SW 1271 (cell line): Measurements from ENCODE around the gene SVBP.

ENCODE experiments used
- DNase-seq, 2 experiments: peaks; one replicate each; lab custom pipeline; 2025; lab: John Stamatoyannopoulos, UW

Gene SVBP

DNA sequence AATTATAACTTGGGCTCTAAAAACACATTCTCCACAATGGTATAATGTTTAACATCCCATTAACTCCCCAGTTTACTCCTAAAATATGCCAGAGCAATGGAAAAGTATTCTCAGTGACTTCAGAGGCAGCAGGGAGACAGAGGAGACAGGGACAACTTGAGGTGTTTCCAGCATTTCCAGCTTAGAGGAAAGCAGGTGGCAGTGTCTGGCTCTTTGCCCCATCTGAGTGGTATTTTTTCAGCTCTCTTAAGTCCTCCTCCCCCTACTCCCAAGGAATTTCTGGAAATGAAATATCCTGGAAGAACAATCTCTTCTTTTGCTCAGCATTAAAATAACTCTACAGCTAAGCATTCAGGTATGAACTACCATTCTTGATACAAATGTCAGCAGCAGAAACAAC is 11.0 kb downstream of the SVBP start:
- DNase-seq = no peak

DNA sequence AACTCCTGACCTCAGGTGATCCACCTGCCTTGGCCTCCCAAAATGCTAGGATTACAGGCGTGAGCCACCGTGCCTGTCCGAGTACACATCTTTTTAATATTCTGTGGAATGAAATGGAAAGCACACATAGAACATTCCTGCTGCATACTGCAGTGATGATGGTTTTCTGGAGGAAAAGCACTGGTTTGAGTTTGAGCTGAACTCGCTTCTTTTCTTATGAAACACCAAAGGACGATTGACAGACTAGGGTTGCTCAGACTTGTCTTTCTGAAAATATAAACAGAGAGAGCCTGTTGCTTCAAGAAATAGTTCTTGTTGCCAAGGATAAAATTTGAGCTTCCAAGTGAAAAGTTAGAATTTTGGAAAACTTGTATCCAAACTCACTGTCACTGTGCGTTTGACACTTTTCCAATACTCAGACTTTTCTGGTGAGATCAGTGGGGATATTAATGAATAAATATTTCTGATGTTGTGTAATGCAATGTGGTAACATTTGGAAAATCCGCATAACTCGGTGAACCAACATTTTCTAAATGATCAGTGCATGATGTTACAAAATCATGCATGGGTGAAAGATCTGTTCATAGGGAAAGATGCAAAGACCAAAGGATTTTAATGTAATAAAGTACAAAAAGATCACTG is 15.2 kb downstream of the SVBP start:
- DNase-seq = no peak

DNA sequence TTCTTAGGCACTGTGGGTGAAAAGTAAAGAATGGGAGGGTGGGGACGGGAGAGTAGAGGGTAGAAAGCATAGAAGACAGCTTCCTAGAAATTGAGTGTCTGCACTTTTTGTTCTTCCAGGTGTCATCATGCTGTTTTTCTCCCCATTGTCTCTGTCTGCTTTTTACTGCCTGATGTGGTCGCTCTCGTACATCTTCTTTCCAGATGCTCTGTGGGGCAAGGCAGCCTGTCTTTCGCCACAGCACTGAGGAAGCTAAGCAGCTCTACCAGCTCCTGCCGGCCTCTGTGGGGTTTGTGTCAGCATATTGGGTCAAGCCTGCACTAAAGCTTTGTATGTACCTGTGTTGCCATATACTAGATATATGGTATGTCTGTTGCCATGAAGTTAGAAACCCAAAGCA is 19.2 kb downstream of the SVBP start:
- no peak for DNase-seq

DNA sequence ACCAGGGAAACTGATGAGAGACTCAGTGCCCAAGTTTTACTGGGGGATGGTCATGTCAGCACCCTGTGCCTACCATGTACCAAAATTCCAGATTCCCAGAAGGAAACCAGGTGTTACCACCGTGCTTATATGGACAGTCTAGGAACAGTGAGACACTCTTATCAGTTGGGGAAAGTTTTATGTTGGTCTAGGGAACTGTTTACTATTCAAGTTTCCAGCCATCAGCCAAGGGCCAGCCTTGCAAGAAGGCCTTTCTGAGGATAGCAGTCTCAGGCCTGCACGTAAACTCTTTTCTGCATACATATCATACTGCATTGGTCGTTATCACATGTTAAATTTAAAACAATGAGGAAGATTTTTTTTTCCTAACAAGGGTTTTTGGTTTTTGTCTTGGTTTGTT is 19.8 kb downstream of the SVBP start:
- DNase-seq = no peak

DNA sequence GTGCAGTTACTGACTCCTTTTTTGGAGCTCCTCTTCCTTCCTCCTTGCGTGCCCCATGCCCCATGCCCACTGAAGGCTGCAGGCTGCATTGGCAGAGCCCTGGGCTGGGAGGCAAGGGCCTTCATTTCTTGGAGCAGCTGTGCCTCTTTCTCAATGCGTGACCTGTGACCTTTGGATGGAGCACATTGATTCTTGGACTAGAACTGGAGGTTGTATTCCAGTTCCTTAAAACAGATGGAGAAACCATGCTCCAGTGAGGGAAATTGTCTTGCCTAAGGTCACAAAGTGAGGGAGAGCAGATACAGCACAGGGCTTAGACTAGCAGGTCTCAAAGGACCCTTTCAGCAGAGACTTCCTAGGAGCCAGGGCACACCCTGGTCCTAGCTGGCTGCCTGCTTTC is 23.4 kb downstream of the SVBP start:
- no peak for DNase-seq

DNA sequence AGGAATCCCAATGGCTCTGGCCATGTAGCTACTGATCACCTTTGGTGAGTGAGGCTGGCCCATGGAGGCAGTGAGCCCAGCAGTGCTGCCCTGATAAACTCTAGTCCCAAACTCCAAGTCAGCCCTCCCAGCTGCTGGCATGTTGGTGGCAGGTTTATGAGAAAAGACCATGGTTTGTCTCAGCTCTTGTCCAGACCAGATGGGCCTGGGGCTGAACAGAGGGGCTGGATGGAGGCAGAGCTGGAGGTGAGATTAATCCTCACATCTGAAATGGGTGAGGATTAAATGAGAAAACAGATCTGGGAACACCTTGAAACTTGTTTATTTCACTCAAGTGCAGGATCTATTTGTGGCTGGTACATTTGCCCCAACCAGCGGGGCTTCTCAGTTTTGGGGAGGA is 29.2 kb downstream of the SVBP start:
- DNase-seq = no peak

DNA sequence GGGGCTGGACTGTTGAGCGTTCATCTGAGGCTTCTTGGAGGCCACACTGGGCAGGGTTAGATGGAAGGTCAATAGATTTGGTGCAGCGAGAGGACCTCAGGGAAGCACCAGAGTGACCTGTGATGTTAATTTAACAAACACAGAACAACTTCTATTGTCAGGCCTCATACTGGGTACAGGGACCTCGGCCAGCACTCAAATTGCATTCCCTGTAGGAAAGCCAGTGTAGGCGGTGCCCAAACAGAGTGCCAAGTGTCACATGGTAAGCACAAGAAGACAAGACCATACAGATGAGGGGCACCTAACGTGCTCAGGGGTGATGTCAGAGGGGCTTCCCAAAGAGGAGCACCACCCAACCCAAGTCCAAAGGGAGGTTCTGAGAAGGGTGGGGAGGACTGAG is 31.1 kb downstream of the SVBP start:
- no peak for DNase-seq

DNA sequence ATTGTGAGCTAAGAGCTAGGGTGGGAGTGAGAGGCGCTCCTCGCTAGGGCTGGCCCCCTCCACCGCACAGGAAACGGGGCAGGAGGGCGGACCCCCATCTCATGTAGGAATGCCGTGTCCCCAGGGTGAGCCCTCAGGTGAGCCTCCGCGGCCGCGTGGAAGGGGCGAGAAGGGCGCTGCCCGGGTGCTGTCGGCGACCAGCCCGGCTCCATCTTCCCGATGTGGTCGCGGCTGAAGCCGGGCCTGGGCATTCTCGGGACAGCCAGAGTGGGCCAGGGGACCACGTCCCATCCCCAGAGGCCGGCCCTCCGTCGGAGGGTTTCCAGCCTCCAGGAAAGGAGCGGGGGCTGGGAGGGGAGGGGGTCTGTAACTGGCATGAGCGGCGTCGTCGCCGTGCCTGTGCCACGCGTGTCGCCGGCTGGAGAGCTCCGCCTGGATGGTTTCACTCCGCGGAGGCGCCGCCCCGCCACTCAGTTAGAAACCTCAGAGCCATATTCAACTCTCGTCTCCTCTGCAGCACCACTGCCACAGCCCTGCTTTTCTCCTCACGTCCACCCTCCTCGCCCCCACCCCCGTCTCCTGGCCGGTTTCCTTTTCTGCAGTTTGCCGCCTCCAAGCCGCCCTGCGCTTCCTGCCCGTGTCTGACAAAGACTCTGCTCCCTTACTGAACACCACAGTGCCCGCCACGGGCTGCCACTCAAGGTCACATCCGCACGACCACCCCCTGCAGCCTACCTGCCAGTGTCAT is 32.1 kb downstream of the SVBP start, which contains the start of gene TMEM269:
Gene TMEM269, plus strand, starts transcription at position 46 of the 748 bp plus-strand sequence. CDS start 4,903 bp downstream, outside the sequence.
- DNase-seq = no peak

DNA sequence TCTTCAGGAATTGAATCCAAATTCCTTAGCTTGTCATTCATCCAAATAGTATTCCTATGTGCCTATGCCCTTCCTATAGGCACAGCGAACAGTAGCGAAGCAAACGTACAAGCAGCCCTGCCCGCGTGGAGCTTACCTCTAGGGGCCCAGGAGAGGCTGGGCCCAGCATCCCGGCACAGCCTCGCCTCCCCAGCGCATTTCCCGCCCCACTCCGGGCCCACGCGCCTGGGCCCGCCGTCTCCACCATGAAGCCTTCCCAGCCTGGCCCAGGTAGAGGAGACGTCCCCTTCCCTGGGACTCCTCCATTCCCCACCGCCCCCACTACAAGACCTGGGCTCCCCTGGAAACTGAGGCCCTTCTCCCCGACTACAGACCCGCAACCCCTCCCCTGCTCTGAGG is 32.7 kb downstream of the SVBP start:
- no peak for DNase-seq

DNA sequence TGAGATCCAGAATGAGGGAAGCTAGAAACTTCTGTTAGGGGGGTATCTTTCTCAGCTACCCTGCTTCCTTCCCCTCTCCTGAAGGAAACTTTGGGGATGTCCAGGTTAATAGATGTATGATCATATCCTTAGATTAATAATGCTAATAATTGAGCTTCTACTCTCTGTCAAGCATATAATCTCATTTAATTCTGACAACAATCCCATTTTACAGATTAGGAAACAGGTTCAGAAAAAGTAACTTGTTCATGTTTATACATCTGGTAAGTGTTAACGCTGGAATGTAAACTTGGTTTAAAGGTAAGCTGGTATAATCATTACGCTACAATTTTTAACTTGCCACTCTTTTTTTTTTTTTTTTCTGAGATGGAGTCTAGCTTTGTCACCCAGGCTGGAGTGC is 34.1 kb downstream of the SVBP start:
- no peak for DNase-seq

DNA sequence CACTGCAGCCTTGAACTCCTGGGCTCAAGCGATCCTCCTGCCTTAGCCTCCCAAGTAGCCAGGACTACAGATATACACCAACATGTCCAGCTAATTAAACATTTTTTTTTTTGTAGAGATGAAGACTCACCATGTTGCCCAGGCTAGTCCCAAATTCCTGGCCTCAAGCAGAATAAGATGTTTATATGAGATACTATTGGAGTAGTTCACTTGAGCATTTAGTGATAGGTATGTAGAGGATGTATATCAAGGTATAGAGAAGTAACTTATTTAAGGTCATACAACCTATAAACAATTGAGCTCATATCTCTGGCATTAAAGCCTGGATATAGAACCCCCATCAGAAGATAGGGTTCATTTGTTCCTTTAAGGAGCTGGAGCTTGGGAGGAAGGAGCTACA is 37.0 kb downstream of the SVBP start:
- DNase-seq = no peak

DNA sequence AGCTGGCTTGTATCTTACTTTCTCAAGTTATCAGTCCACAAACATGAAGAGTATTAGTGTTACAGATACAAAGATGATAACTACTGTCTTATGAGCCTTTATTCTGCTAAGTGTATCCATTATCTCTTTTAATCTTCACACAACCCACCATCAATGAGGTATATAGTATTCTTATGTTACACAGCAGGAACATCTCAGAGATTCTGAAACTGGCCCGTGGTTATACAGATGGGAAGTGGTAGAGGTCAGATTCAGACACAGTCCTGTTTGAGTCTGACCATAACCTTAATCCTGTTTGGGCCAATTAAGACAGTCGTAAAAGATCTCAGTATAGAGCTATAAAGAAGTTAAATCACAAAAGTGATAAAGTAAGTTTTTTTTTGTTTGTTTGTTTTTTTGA is 37.5 kb downstream of the SVBP start:
- no peak for DNase-seq

DNA sequence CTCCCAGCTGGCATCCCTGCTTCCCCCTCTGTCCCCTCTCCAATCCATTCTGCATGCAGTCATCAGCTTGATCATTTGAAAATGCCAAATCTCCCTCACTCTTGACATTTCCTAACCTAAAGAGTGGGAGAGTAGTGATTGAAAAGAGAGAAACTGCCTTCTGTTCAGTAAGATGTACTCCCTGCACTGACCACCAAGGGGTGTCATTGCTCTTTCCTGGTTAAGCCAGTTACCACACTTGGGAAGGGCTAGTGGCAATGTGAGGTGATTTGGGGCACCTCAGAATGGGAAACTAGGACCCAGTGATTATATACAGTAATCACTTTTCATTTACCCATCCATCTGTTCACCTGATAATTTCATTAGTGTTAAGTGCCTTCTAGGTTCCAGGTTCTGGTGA is 39.3 kb downstream of the SVBP start:
- DNase-seq = peak in 1 of 2 experiments; percentile 11

DNA sequence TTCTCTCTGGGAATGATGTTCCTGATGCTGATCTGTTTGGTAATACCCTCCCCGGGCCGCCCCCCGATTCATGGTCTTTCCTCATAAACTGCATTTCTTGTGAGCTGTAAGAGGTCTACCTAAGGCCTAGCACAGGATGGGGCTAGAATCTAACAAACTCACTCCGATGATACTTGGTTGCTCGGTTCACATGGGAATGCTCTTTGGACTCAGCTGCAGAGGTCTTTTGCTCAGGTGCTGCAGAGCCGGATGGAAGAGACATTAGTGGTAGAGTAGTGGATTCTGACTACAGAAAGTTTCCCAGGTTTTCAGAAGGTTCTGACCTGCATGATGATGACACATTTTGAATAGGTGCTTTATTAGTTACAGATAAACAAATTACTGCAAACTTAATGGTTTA is 40.7 kb downstream of the SVBP start:
- DNase-seq = no peak

DNA sequence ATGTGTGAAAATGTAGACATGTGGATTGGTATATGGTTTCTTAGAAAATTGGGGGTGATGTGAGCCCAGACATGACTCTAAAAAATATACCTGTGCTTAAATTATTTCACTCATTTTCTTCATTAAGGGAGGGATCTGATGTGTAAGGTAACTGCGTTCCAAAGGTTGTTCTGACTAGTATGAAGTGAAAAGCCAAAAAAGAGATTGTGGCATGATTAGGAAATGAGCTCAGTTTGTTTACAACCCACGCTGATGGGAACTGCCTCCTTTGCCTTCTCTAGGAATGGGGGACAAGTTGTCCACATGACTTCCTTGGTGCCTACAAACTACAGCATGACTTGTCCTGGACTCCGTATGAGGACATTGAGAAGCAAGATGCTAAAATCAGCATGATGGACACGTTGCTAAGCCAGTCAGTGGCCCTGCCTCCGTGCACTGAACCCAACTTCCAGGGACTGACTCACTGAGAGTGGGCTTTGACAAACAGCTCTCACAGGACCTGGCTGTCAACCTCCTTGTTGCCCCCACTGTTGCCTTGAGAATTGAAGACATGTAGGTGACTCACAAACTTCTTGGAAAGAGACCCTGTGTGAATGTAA is 42.2 kb downstream of the SVBP start:
- DNase-seq = no peak

DNA sequence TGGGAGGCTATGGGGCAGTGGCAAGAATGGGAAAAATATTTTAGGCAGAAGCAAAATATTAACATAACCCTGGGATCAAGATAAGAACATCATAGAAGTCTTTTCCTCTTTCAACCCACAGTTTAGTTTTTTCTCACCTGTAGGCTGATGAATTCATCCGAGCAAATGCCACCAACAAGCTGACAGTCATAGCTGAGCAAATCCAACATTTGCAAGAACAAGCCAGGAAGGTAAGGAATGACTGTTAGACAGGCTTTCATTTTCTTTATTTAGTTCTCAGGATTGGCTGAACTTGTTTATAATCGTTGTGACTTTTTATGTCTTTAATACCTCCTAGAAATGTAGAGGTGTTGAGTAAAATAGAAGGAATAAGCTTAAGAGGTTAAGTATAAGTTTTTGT is 43.8 kb downstream of the SVBP start:
- DNase-seq = no peak

DNA sequence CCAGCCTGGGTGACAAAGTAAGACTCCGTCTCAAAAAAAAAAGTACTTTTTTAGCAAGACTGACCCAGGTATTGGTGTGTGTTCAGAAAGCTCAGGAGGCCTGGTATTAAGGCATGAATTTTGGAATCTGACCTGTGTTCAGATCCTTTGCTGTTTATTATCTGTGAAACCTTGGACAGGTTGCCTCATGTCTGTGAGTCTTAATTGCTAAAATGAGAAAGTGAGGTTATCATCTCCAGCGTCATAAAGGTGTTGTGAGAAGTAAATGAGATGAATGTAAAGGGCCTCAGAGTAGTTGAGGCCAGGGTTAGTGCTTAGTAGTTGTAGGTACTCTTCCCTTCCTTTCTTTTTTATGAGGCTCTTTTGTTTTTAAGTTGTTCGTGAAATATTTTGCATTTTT is 47.4 kb downstream of the SVBP start:
- no peak for DNase-seq

DNA sequence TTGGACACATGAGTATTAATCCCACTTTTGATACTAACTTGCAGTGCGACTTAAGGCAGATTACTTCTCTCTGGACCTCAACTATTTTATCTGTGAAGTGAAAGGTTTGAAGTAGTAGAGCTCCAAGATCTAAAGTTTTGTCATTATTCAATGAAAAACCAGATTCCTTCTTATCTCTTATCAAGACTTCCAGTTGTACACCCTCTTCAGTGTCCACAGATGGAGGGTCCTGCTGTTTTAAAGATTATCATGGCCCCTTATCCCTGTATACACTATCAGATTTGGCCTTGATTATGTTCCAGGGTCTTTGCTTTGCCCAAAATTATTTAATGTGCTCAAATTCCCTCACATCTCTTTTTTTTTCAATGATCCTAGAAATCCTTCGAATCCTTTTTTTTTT is 49.0 kb downstream of the SVBP start:
- DNase-seq = no peak

DNA sequence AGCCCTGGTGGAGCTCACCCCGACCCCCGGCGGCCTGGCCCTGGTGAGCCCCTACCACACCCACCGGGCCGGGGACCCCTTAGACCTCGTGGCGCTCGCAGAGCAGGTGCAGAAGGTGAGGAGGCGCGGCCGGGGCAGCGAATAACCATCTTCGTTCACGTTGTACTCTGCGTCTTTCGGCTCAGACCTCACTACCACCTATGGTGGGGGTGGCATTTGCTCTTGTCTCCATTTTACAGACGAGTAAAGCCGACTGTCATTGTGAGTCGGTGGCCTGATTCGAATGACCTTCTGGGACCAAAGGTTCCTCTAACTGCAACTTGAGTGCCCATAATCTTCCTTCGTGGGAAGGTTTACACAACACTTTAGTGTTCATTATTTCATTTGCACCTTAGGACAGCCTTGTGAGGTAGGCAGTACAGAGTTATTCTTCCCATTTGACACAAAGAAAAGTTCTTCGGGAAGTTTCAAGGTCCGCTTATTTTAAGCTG is 49.6 kb downstream of the SVBP start:
- peak in 1 of 2 experiments; percentile 33 for DNase-seq

DNA sequence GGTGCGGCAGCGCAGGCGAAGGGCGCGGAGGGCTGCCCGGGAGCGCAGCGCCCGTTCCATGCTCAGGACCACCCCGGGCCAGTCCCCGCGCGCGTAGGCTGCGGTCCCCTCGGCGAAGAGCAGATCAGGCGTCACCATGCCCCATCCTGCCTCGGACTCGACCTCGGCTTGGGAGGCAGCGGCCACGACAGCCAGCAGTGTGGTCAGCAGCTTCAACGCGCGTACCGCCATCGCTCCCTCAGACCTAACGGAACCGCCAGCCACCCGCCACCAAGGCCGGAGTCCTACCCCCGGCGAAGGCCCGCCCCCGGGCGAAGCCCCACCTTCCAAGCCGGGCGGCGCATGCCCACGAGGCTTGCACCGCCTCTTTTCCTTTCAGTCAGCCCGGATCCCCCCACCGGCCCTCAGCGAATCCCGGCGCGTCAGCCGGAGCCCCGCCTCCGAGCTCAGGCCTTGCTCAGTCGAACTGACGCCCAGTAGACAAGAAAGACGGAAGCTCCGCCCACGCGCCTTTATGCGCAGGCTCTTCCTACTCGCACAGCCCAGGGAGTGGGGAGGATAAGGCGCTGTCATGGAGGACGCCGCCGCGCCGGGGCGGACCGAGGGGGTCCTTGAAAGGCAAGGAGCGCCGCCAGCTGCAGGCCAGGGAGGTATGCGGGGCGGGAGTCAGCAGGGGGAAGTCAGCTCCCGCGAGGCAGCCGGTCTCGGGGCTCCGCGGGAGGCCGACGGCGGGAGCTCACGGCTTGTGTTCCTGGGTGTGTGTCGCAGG is 50.3 kb downstream of the SVBP start, which contains the start of the genes C1orf50 and P3H1:
Gene C1orf50, plus strand, starts transcription at position 509 of the 769 bp plus-strand sequence. Its CDS starts 63 bp downstream, at position 572.
Gene P3H1, minus strand, starts transcription at position 288 of the 769 bp plus-strand sequence. Its CDS starts 57 bp downstream, at position 231.
- peak; percentile 87 to 95 for DNase-seq

DNA sequence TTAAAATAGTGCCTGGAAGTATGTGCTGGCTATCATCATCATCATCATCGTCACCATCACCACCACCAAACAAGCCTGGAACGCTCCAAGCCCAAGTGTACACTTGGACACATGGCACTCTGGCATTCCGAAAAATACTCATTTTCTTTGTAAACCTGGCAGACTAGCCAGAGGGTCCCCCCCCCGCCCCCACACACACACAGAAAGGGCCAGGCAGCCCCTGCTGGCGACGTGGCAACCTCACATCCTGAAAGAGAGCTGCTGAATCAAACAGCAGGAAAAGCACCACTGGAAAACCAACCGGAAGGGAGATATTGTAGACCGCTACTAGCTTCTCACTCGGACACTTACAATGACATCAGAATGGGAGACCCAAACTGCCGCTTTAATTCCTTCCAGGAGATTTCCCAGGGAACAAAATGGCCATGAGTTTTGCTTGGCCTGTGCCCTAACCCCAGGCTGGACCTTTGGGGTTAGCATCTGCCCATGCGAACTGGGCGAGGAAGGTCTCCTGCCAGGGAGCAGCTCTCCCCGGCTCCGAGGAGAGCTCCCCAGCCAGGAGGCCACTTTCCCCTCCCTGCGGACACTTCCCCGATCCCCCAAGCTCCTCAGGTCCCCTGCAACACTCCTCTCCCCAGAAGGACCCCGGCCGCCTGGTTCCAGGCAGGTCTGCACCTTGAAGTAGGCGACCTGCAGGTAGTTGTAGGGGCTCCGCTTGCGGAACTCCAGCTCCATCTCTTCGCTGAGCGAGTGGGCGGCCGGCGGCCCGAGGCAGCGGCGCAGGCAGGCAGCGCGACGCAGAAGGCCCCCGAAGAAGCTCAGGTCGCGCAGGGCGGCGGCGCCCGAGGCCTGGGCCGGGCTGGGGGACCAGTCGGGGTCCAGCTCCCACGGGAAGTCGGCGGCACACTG is 51.1 kb downstream of the SVBP start:
- peak; percentile 50 to 83 for DNase-seq
